Suprapubic skin (tissue), 4 donors: Measurements from ENCODE around the gene TTC38. TPM values are rescaled to one million over a fixed set of nuclear protein-coding genes. Genes with fewer than 3 reads are reported as not detected.
A peak's percentile ranks its signal among the peaks of the same experiment; 100 is the strongest.

Source experiments
- DNase-seq, 2 donors: peaks; one replicate each; pipeline ENCODE4 v3.0.0-alpha.2; 2019; ENCODE audit warnings: low spot score in 2 of 2
- H3K27ac ChIP-seq: fragments of 200-600 bp; sonication (generic); one replicate; pipeline ENCODE4 v1.5.1; 2019
- H3K27me3 ChIP-seq: fragments of 200-600 bp; sonication (generic); one replicate; pipeline ENCODE4 v1.5.1; 2019
- H3K36me3 ChIP-seq: fragments of 200-600 bp; sonication (generic); one replicate; pipeline ENCODE4 v1.5.1; 2019
- H3K4me1 ChIP-seq: fragments of 200-600 bp; sonication (generic); one replicate; pipeline ENCODE4 v1.5.1; 2019
- H3K4me3 ChIP-seq: fragments of 200-600 bp; sonication (generic); one replicate; pipeline ENCODE4 v1.5.1; 2019; ENCODE audit warnings: mild to moderate bottlenecking
- H3K9me3 ChIP-seq: fragments of 200-600 bp; sonication (generic); one replicate; pipeline ENCODE4 v1.5.1; 2019
- EP300 ChIP-seq: sonication (generic); formaldehyde crosslinking; IDR thresholded peaks from one replicate; pipeline ENCODE4 v1.6.1; 2017; ENCODE audit warnings: antibody characterized with exemption
- POLR2A ChIP-seq, 2 donors: fragments of 450-650 bp; IDR thresholded peaks; one replicate each; pipeline ENCODE4 v1.6.1; 2017; ENCODE audit warnings: antibody characterized with exemption in 2 of 2, mild to moderate bottlenecking in 2 of 2, moderate library complexity in 2 of 2
- POLR2AphosphoS5 ChIP-seq, 3 donors: sonication (generic); formaldehyde crosslinking; IDR thresholded peaks; one replicate each; pipeline ENCODE4 v1.6.1; 2017; ENCODE audit warnings: antibody characterized with exemption in 3 of 3
- WGBS: methylation state at CpG from one replicate; pipeline ENCODE4 v1.1.5; 2018; 5-methylcytosine and 5-hydroxymethylcytosine counted together
- total RNA-seq, 4 donors: library from RNA; depleted of rRNA; stranded (reverse); fragments of >200 nt; gene quantifications; one replicate each; pipeline ENCODE4 v1.1.0, GENCODE V29; 2016
- TF ChIP-seq, protein P1 (sequence below), 2 donors: fragments of 200-600 bp in 1 of 2; fragments of 450-650 bp in 1 of 2; sonication (generic) in 1 of 2; IDR thresholded peaks; one replicate each; pipeline ENCODE4 v1.5.1; 2016 to 2019; ENCODE audit warnings: antibody characterized with exemption in 2 of 2, mild to moderate bottlenecking in 1 of 2, moderate library complexity in 1 of 2

The TTC38 gene
- total RNA-seq, 4 donors from 2014 or later: 18.6 to 42.6 (median 35.4) TPM

- WGBS: 3% methylated on average over 24 of the region's 93 CpGs
- peak; percentile 86 to 88 for DNase-seq
- no peaks in the 10 kb centered on the region for H3K27me3 ChIP-seq
Observed at GRCh38 chr22:46335201-46336118, 67.7 kb downstream of the TTC38 start, which contains the start of gene TRMU. TSS of gene TRMU (plus strand) at chr22:46335714. CDS start at chr22:46335765, 51 bp downstream.

GRCh38 chr22:46336119-46337078 is 68.6 kb downstream of the TTC38 start:
- no peak for TF ChIP-seq POLR2AphosphoS5 (IDR thresholded peaks at IDR 0.05)
- no peak for TF ChIP-seq EP300
- no peak for TF ChIP-seq POLR2A (IDR thresholded peaks at IDR 0.05)
- TF ChIP-seq, protein P1, sequence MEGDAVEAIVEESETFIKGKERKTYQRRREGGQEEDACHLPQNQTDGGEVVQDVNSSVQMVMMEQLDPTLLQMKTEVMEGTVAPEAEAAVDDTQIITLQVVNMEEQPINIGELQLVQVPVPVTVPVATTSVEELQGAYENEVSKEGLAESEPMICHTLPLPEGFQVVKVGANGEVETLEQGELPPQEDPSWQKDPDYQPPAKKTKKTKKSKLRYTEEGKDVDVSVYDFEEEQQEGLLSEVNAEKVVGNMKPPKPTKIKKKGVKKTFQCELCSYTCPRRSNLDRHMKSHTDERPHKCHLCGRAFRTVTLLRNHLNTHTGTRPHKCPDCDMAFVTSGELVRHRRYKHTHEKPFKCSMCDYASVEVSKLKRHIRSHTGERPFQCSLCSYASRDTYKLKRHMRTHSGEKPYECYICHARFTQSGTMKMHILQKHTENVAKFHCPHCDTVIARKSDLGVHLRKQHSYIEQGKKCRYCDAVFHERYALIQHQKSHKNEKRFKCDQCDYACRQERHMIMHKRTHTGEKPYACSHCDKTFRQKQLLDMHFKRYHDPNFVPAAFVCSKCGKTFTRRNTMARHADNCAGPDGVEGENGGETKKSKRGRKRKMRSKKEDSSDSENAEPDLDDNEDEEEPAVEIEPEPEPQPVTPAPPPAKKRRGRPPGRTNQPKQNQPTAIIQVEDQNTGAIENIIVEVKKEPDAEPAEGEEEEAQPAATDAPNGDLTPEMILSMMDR (IDR thresholded peaks at IDR 0.05): no peak
- Histone ChIP-seq H3K27ac (peak overlapping the region; percentile 86), H3K9me3 (no peaks in the 10 kb centered on the region), H3K4me3 (peak overlapping the region; percentile 98), H3K4me1 (peaks cover 21% of the 10 kb centered on the region), H3K36me3 (peaks cover 36% of the 10 kb centered on the region), H3K27me3 (no peaks in the 10 kb centered on the region)
- no peak for DNase-seq
- WGBS: 17% methylated on average over 17 of the region's 42 CpGs

More at GRCh38 chr22:46335201-46336118, 67.7 kb downstream of the TTC38 start, which contains the start of gene TRMU:
- Histone ChIP-seq H3K9me3 (no peaks in the 10 kb centered on the region), H3K4me3 (peak within 1 kb of the TSS; percentile 98), H3K4me1 (peaks cover 21% of the 10 kb centered on the region), H3K27ac (peak within 1 kb of the TSS; percentile 86), H3K36me3 (peaks cover 27% of the 10 kb centered on the region)
- TF ChIP-seq EP300 (no peak), POLR2A (IDR thresholded peaks at IDR 0.05) (peak in 1 of 2 donors; percentile 51), POLR2AphosphoS5 (IDR thresholded peaks at IDR 0.05) (peak in 2 of 3 donors; percentile 78 to 81)
- TF ChIP-seq, protein P1 (IDR thresholded peaks at IDR 0.05): no peak

DNA sequence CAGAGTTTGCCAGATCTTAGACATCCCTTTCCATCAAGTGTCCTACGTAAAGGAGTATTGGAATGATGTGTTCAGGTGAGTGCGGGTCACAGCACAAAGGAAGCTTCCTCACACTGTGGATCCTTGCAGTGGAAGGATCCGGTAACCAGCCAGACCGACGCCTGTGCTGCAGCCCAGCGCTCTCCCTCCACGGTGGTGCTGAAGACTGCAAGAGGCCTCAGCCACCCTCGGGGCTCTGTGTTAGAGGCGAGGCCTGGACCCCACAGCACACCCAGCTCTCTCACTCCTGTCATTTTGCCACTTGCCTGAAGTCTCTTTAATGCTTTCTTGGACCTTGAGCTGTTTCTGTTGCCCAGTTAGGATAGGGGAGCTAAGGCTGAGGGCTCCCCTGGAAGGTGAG is 70.1 kb downstream of the TTC38 start:
- no peaks in the 10 kb centered on the region for H3K9me3 ChIP-seq
- H3K27ac ChIP-seq: no peak overlapping the region
- H3K27me3 ChIP-seq: no peaks in the 10 kb centered on the region
- TF ChIP-seq, protein P1 (IDR thresholded peaks at IDR 0.05): no peak
- TF ChIP-seq POLR2AphosphoS5 (IDR thresholded peaks at IDR 0.05) (no peak), EP300 (no peak), POLR2A (IDR thresholded peaks at IDR 0.05) (no peak)
- no peak overlapping the region for H3K4me3 ChIP-seq
- peaks cover 51% of the 10 kb centered on the region for H3K36me3 ChIP-seq
- peaks cover 21% of the 10 kb centered on the region for H3K4me1 ChIP-seq
- no peak for DNase-seq
- WGBS: 75% methylated on average over 4 of the region's 9 CpGs

GRCh38 chr22:46338636-46339035 is 70.8 kb downstream of the TTC38 start:
- Histone ChIP-seq H3K4me1 (peaks cover 21% of the 10 kb centered on the region), H3K9me3 (no peaks in the 10 kb centered on the region), H3K27ac (no peak overlapping the region), H3K4me3 (no peak overlapping the region), H3K27me3 (no peaks in the 10 kb centered on the region), H3K36me3 (peaks cover 58% of the 10 kb centered on the region)
- DNase-seq: no peak
- TF ChIP-seq, protein P1 (IDR thresholded peaks at IDR 0.05): no peak
- TF ChIP-seq EP300: no peak
- no peak for TF ChIP-seq POLR2AphosphoS5 (IDR thresholded peaks at IDR 0.05)
- no peak for TF ChIP-seq POLR2A (IDR thresholded peaks at IDR 0.05)
- WGBS: 94% methylated on average over 8 of the region's 8 CpGs
